ENCODE data around the gene PTPN7. TPM values are rescaled to one million over a fixed set of nuclear protein-coding genes. Genes with fewer than 3 reads are reported as not detected.

PTPN7 gene
- total RNA-seq, 1 donor from 2014 or later, result 0.75 TPM

GRCh38 chr1:202110977-202111376, 49.4 kb downstream of the PTPN7 start:
- no peaks in the 10 kb centered on the region for H3K9me3 Mint-ChIP-seq (ENCODE audit: unreplicated experiment)
- no peak overlapping the region for H3K27ac Mint-ChIP-seq (ENCODE audit: unreplicated experiment)
- H3K27me3 Mint-ChIP-seq (ENCODE audit: low read depth, unreplicated experiment), result peaks cover 15% of the 10 kb centered on the region
- Histone ChIP-seq H3K27ac (ENCODE audit: low read depth, low read length) (no peak overlapping the region), H3K79me2 (ENCODE audit: insufficient read depth, low read length) (no peaks in the 10 kb centered on the region), H3K27me3 (ENCODE audit: insufficient read depth, low read length) (no peaks in the 10 kb centered on the region), H3K36me3 (ENCODE audit: insufficient read depth, low read length) (no peaks in the 10 kb centered on the region), H3K4me1 (ENCODE audit: insufficient read depth, low read length) (peaks cover 25% of the 10 kb centered on the region), H2AFZ (ENCODE audit: low read depth, low read length) (no peak overlapping the region), H3K9me3 (ENCODE audit: insufficient read depth, low read depth, low read length) (no peaks in the 10 kb centered on the region), H3K4me3 (ENCODE audit: insufficient read depth, low read depth, low read length) (no peak overlapping the region), H4K20me1 (ENCODE audit: insufficient read depth, low read length) (no peaks in the 10 kb centered on the region), H3K9ac (ENCODE audit: low read length) (no peak overlapping the region), H3K4me2 (ENCODE audit: low read length) (no peak overlapping the region)
- H3K4me3 Mint-ChIP-seq (ENCODE audit: unreplicated experiment), result no peak overlapping the region
- TF ChIP-seq CTCF (IDR thresholded peaks at IDR 0.05; ENCODE audit: insufficient read depth, low read depth, low read length), result no peak
- TF ChIP-seq EZH2 (IDR thresholded peaks at IDR 0.05; ENCODE audit: insufficient read depth, low read length), result no peak
- H3K36me3 Mint-ChIP-seq (ENCODE audit: low read depth, unreplicated experiment), result peaks cover 3% of the 10 kb centered on the region
- peaks cover 10% of the 10 kb centered on the region for H3K4me1 Mint-ChIP-seq (ENCODE audit: low read depth, unreplicated experiment)
- DNase-seq (ENCODE audit: low read depth) (no peak), FAIRE-seq (no peak)

- no peaks in the 10 kb centered on the region for H3K36me3 Mint-ChIP-seq (ENCODE audit: low read depth, unreplicated experiment)
- no peak for FAIRE-seq
- Histone ChIP-seq H3K4me3 (ENCODE audit: insufficient read depth, low read depth, low read length) (no peak overlapping the region), H3K27me3 (ENCODE audit: insufficient read depth, low read length) (no peaks in the 10 kb centered on the region), H3K4me2 (ENCODE audit: low read length) (no peak overlapping the region), H3K27ac (ENCODE audit: low read depth, low read length) (no peak overlapping the region), H3K9ac (ENCODE audit: low read length) (no peak overlapping the region), H3K4me1 (ENCODE audit: insufficient read depth, low read length) (peaks cover 33% of the 10 kb centered on the region), H2AFZ (ENCODE audit: low read depth, low read length) (no peak overlapping the region), H3K79me2 (ENCODE audit: insufficient read depth, low read length) (no peaks in the 10 kb centered on the region), H4K20me1 (ENCODE audit: insufficient read depth, low read length) (no peaks in the 10 kb centered on the region), H3K36me3 (ENCODE audit: insufficient read depth, low read length) (no peaks in the 10 kb centered on the region), H3K9me3 (ENCODE audit: insufficient read depth, low read depth, low read length) (no peaks in the 10 kb centered on the region)
- H3K9me3 Mint-ChIP-seq (ENCODE audit: unreplicated experiment), result no peaks in the 10 kb centered on the region
- no peak for DNase-seq (ENCODE audit: low read depth)
- TF ChIP-seq EZH2 (IDR thresholded peaks at IDR 0.05; ENCODE audit: insufficient read depth, low read length) (no peak), CTCF (IDR thresholded peaks at IDR 0.05; ENCODE audit: insufficient read depth, low read depth, low read length) (no peak)
- H3K27ac Mint-ChIP-seq (ENCODE audit: unreplicated experiment), result peak overlapping the region; percentile 47
- no peak overlapping the region for H3K4me3 Mint-ChIP-seq (ENCODE audit: unreplicated experiment)
- H3K27me3 Mint-ChIP-seq (ENCODE audit: low read depth, unreplicated experiment), result peaks cover 9% of the 10 kb centered on the region
- H3K4me1 Mint-ChIP-seq (ENCODE audit: low read depth, unreplicated experiment), result peaks cover 15% of the 10 kb centered on the region
Observed at GRCh38 chr1:202107801-202108731, 52.3 kb downstream of the PTPN7 start.

- H3K9ac ChIP-seq (ENCODE audit: low read length), result no peak overlapping the region
- no peaks in the 10 kb centered on the region for H4K20me1 ChIP-seq (ENCODE audit: insufficient read depth, low read length)
- no peak overlapping the region for H2AFZ ChIP-seq (ENCODE audit: low read depth, low read length)
- no peak overlapping the region for H3K4me2 ChIP-seq (ENCODE audit: low read length)
- no peaks in the 10 kb centered on the region for H3K9me3 Mint-ChIP-seq (ENCODE audit: unreplicated experiment)
- FAIRE-seq, result no peak
- no peaks in the 10 kb centered on the region for H3K9me3 ChIP-seq (ENCODE audit: insufficient read depth, low read depth, low read length)
- peaks cover 9% of the 10 kb centered on the region for H3K27me3 Mint-ChIP-seq (ENCODE audit: low read depth, unreplicated experiment)
- H3K27ac ChIP-seq (ENCODE audit: low read depth, low read length), result no peak overlapping the region
- no peak for DNase-seq (ENCODE audit: low read depth)
- no peaks in the 10 kb centered on the region for H3K36me3 ChIP-seq (ENCODE audit: insufficient read depth, low read length)
- H3K4me1 ChIP-seq (ENCODE audit: insufficient read depth, low read length), result peaks cover 27% of the 10 kb centered on the region
- no peaks in the 10 kb centered on the region for H3K27me3 ChIP-seq (ENCODE audit: insufficient read depth, low read length)
- no peaks in the 10 kb centered on the region for H3K36me3 Mint-ChIP-seq (ENCODE audit: low read depth, unreplicated experiment)
- H3K27ac Mint-ChIP-seq (ENCODE audit: unreplicated experiment), result no peak overlapping the region
- no peak for TF ChIP-seq EZH2 (IDR thresholded peaks at IDR 0.05; ENCODE audit: insufficient read depth, low read length)
- TF ChIP-seq CTCF (IDR thresholded peaks at IDR 0.05; ENCODE audit: insufficient read depth, low read depth, low read length), result no peak
- H3K4me1 Mint-ChIP-seq (ENCODE audit: low read depth, unreplicated experiment), result peaks cover 13% of the 10 kb centered on the region
- H3K79me2 ChIP-seq (ENCODE audit: insufficient read depth, low read length), result no peaks in the 10 kb centered on the region
- H3K4me3 Mint-ChIP-seq (ENCODE audit: unreplicated experiment), result no peak overlapping the region
- no peak overlapping the region for H3K4me3 ChIP-seq (ENCODE audit: insufficient read depth, low read depth, low read length)
Observed at GRCh38 chr1:202107321-202107761, 53.1 kb downstream of the PTPN7 start.
